ENCODE results near the gene TENM4. TPM values are rescaled to one million over a fixed set of nuclear protein-coding genes. Genes with fewer than 3 reads are reported as not detected.

Gene TENM4
- total and polyA plus RNA-seq, 10 of the 15 experiments (the other 5 are each of a cell fraction or from before 2014, with no cell fraction given) = 0.03 to 0.12 (median 0.06) TPM; not detected in 7

- no peak for TF ChIP-seq MYC (IDR thresholded peaks at IDR 0.05; ENCODE audit: insufficient read depth, insufficient read length, insufficient replicate concordance, low read length, severe bottlenecking)
- no peak for TF ChIP-seq ETV6 (conservative IDR thresholded peaks at IDR 0.05 in 1 of 2, IDR thresholded peaks at IDR 0.05 in 1 of 2; ENCODE audit: borderline replicate concordance in 1 of 2, low read depth in 1 of 2)
- no peak for TF ChIP-seq SIN3A (IDR thresholded peaks at IDR 0.05; ENCODE audit: low read depth, low read length)
- TF ChIP-seq SPI1 (IDR thresholded peaks at IDR 0.05; ENCODE audit: borderline replicate concordance, insufficient read depth, low read depth, low read length) = no peak
- TF ChIP-seq SP1 (IDR thresholded peaks at IDR 0.05; ENCODE audit: low read depth, low read length) = no peak
- TF ChIP-seq SIX5 (IDR thresholded peaks at IDR 0.05; ENCODE audit: low read depth, low read length, severe bottlenecking) = no peak
- TF ChIP-seq MXI1 (IDR thresholded peaks at IDR 0.05; ENCODE audit: low read depth, low read length) = no peak
These were observed 312.5 kb downstream of the TENM4 start (continued) for GRCh38 chr11:79128291-79128690.

- BruUV-seq (replicated peaks) = no TSS peak
- Histone ChIP-seq H3K4me3 (no peak overlapping the region), H3K9me3 (replicated peaks; ENCODE audit: control insufficient read depth, insufficient read depth, low read length) (no peaks in the 10 kb centered on the region), H3K9ac (ENCODE audit: control insufficient read depth, insufficient read depth, low read length) (no peak overlapping the region), H3K27ac (ENCODE audit: control insufficient read depth, insufficient read depth) (no peak overlapping the region), H3K79me2 (ENCODE audit: control insufficient read depth, insufficient read depth, low read length) (no peaks in the 10 kb centered on the region), H3K27me3 (replicated peaks in 1 of 2; ENCODE audit: control insufficient read depth in 2 of 2, insufficient read depth in 2 of 2, low read length in 1 of 2) (no peaks in the 10 kb centered on the region), H2AFZ (ENCODE audit: control insufficient read depth, low read depth, low read length) (no peak overlapping the region), H3K4me1 (ENCODE audit: control insufficient read depth, insufficient read depth, low read length) (no peaks in the 10 kb centered on the region), H4K20me1 (ENCODE audit: control insufficient read depth, insufficient read depth) (no peaks in the 10 kb centered on the region), H3K36me3 (ENCODE audit: control insufficient read depth in 2 of 2, insufficient read depth in 2 of 2, low read length in 1 of 2) (no peaks in the 10 kb centered on the region), H3K4me2 (ENCODE audit: control insufficient read depth, insufficient read depth) (no peak overlapping the region)
- DNase-seq (ENCODE audit: low read depth, low spot score) = no peak
- WGBS (ENCODE audit: insufficient coverage, insufficient replicate concordance, low lambda C conversion rate, missing lambda C conversion rate) = 13% methylated on average over 3 of the region's 3 CpGs
- ChIA-PET POLR2A (no interaction called here), RAD21 (ENCODE audit: unreplicated experiment) (no interaction called here), SMC1A (ENCODE audit: uncharacterized antibody, unreplicated experiment) (no interaction called here), CTCF (no interaction called here)
- intact Hi-C loops (cut with micrococcal nuclease; ENCODE audit: unreplicated experiment) = no loop called here
- FAIRE-seq = no peak
- in situ Hi-C loops (cut with MboI) = no loop called here
- no peak for ATAC-seq
- TF ChIP-seq ZBTB40 (IDR thresholded peaks at IDR 0.05; ENCODE audit: borderline replicate concordance) = no peak
- no peak for TF ChIP-seq BCL3 (IDR thresholded peaks at IDR 0.05; ENCODE audit: borderline replicate concordance, insufficient read depth, low read depth, low read length, poor library complexity, severe bottlenecking)
- no peak for TF ChIP-seq ZBED1 (IDR thresholded peaks at IDR 0.05; ENCODE audit: borderline replicate concordance)
- no peak for TF ChIP-seq SMC3 (IDR thresholded peaks at IDR 0.05; ENCODE audit: borderline replicate concordance, low read length)
- TF ChIP-seq SMARCA5 (IDR thresholded peaks at IDR 0.05) = no peak
- TF ChIP-seq FOS (IDR thresholded peaks at IDR 0.05; ENCODE audit: borderline replicate concordance, extremely low read depth, insufficient read length) = no peak
- TF ChIP-seq MEF2B (IDR thresholded peaks at IDR 0.05; ENCODE audit: partially characterized antibody, poor library complexity, severe bottlenecking) = no peak
- TF ChIP-seq CHD1 (IDR thresholded peaks at IDR 0.05; ENCODE audit: low read depth, low read length) = no peak
- no peak for TF ChIP-seq RELA (IDR thresholded peaks at IDR 0.05; ENCODE audit: borderline replicate concordance, partially characterized antibody)
- TF ChIP-seq CHD2 (IDR thresholded peaks at IDR 0.05; ENCODE audit: borderline replicate concordance, low read depth, low read length) = no peak
These were observed 318.1 kb downstream of the TENM4 start for GRCh38 chr11:79122759-79123158.
